ENCODE results near the gene GLYATL1.
A peak's percentile ranks its signal among the peaks of the same experiment; 100 is the strongest.
"Not testable (repeated sequence)": the region's sequence is repeated elsewhere in the genome, so short reads cannot be mapped to it uniquely, and the experiment has no call there.

Gene GLYATL1

GRCh38 chr11:58980159-58980843 is 41.0 kb downstream of the GLYATL1 start:
- no peak for DNase-seq (ENCODE audit: low read depth, low spot score)
- no peak overlapping the region for H3K27ac ChIP-seq

- H3K27ac ChIP-seq: no peak overlapping the region
- DNase-seq (ENCODE audit: low read depth, low spot score): no peak
Measured at GRCh38 chr11:58992489-58992888, 53.2 kb downstream of the GLYATL1 start.

- no peak for DNase-seq (ENCODE audit: low read depth, low spot score)
Measured at GRCh38 chr11:58994171-58994570, 54.9 kb downstream of the GLYATL1 start.

GRCh38 chr11:58998480-58999290 is 59.4 kb downstream of the GLYATL1 start:
- DNase-seq (ENCODE audit: low read depth, low spot score): no peak
- H3K27ac ChIP-seq: no peak overlapping the region

More at GRCh38 chr11:58994171-58994570, 54.9 kb downstream of the GLYATL1 start:
- H3K27ac ChIP-seq: no peak overlapping the region

- peak overlapping the region; percentile 6 for H3K27ac ChIP-seq
- no peak for DNase-seq (ENCODE audit: low read depth, low spot score)
Measured at GRCh38 chr11:58999291-58999680, 60.0 kb downstream of the GLYATL1 start.

GRCh38 chr11:59000003-59000402 is 60.7 kb downstream of the GLYATL1 start:
- no peak for DNase-seq (ENCODE audit: low read depth, low spot score)
- peak overlapping the region; percentile 6 for H3K27ac ChIP-seq

GRCh38 chr11:59002006-59002405 is 62.7 kb downstream of the GLYATL1 start:
- DNase-seq (ENCODE audit: low read depth, low spot score); H3K27ac ChIP-seq: not testable (repeated sequence)
